HG02642 (cell line): Measurements from ENCODE around the gene SUGCT.

ENCODE experiments used
- ATAC-seq: cut with Tn5 transposase; IDR thresholded peaks from one replicate; pipeline ENCODE4 v1.9.1; 2021; ENCODE audit warnings: mild to moderate bottlenecking; ENCODE audit not compliant: unreplicated experiment, poor library complexity

Gene SUGCT

GRCh38 chr7:40439686-40440085 lies 304.9 kb downstream of the SUGCT start:
- ATAC-seq = no peak

GRCh38 chr7:40447345-40447744 lies 312.5 kb downstream of the SUGCT start:
- no peak for ATAC-seq

GRCh38 chr7:40455485-40455884 lies 320.7 kb downstream of the SUGCT start:
- no peak for ATAC-seq

DNA sequence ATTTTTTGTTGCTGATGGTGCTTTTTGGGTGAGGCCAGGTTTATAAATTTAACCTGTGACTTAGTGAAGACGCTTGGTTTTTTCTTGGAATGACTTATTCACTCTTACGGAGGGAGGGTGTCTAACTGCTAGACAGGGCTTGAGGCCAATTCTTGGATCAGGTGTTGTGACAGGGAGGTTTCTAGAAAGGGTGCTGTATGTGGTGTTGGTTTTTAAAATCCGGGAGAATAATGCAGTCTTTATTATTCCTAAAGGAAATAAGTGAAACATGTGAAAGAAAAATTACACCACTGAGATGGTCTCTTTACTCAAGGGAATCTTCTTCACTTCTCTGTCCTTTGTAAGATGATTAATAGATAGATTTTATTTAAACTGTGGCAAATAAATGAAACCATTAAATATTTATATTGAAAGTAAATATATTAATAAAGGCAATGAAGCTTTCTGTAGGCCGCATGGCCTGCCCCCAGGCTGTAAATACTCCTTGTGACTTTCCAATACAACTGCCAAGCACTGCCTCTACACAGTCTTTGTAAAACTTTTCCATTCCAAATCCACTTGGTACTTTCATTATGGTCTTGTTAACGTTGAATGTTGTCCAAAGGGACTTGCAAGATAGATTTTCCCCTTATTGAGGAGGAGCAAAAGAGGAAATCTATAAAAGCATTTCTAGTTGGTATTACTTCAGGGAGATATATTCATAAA lies 323.1 kb downstream of the SUGCT start:
- no peak for ATAC-seq

GRCh38 chr7:40463446-40463845 lies 328.6 kb downstream of the SUGCT start:
- no peak for ATAC-seq

DNA sequence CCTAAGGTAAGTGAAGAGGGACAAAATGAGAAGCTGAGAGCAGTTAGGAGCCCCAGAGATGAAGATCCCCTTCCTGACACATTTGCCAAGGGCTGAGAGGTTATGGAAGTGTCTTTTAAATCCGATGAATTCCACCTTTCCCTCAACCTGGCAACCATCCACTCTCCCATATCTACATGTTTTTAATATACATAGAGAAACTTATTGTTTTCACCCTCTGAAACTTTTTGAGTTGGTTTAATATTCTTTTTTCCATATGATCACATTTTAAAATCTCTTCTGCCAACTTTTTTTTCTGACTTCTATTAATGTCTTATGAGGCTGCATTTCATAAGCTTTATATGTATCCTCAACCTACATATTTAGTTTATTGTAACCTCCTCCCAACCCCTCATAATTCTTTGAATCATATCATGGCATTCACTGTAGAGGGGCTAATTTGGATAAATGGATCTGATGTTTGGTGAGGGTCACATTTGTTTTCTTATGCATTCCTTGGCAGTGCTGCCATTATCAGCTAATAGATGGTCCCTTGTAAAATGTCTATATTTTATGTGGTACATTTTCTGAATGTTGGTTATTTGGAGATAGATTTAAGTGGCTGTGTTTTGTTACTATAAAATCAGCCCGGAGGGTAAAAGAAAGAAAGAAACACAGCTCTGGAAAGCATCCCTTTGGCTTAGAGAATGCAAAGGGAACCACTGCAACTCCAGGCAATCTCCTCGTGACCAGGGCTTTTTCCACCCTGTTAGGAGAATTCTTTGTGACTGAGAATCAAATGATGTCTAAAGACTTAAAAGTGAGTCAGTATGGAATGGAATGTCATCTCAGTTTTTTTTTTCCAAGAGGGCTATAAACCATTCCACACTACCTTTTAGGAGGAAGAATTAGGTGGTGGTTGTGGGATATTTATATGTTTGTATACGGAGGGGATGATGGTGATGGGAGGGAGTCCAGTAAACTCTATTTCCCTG lies 334.4 kb downstream of the SUGCT start:
- no peak for ATAC-seq

DNA sequence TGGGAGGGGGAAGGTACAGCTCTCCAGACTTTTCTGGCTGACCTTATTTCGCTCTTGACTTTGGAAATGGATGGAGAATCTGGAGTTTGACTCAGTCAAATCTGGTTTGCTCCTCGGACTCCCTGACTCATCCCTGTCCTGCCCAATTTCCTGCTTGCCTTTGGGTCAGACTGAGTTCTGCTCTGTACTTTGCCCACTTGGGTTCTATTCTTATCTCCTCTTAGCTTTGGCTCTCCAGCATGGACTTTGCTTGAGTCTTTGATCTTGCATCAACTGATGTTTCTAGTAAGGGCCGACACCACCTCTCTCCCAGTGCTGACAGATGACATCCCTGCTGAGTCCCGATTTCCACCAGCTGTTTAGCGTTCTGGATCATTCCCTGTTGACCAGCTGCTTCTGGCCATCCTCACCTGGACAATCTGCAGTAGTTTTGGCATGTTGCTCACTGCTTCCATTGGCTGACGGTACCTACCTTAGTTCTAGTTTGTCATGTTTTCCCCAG lies 335.3 kb downstream of the SUGCT start:
- no peak for ATAC-seq

GRCh38 chr7:40470817-40471216 lies 336.0 kb downstream of the SUGCT start:
- ATAC-seq = no peak

DNA sequence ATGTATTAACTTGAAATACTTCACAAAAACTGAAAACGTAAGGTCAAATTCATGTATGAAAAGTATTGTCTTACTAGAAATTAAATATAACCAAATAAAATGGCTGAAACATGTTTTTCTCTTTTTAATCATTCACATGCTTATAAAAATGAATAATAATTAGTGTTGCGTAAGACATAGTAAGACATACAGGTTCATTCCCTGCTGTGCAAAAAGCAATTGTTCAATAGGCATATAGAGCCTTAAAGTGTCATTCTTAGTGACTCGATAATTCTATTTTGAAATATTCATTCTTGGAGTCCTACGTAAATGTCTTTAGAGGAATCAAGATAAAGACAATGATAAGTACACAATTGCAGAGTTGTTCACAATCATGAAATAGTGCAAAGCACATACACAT lies 337.1 kb downstream of the SUGCT start:
- ATAC-seq = no peak

DNA sequence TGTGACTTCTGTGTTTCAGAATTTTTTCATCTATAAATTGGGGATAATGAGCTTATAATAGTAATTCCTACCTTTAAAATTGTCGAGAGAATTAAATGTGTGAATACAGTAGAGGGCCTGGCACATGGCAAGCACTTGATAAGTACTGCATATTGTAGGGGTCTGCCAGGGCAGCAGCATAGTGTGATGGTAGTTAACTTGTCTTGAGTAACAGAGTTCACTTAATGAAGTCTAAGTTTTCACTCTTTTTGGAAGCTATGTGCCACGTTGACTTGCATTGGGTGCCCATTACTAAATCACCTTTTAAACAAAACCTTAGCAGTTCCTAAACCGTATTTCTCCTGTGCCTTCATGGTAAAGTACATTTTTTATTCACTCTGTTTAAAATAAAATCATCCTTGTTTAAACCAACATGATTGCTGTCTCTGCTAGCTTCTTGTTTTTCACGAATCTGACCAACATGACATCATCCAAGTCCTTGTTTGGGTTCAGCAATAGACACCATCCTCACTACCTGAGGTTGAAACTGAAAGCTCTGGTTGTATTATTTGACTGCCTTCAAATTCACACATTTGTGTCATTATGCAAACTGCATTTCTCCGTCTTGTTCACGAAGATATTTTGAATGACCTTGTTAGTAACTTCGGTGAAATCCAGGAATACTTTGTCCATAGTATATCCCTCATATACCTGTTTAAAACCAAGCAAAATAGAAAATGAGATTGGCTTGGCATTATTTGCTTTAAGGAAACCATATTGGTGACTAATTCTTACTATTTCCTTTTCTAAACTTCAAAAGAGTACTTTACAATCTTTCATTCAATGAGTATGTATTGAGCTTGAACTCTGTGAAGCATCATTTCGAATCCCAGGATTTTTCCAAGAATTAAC lies 340.2 kb downstream of the SUGCT start:
- peak; percentile 97 for ATAC-seq

DNA sequence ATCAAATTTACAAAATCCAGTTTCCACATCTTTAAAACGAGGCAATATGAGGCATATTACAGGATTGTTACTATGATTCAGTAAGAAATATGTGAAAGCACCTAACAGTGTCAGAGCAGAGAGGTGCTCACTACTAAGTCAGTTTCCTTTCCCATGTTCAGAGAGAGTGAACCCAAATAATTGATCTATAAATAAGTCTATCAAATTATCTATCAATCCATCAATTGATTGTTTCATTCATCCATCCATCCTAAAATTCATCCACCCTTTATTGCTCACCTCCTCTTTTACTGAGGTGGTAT lies 340.8 kb downstream of the SUGCT start:
- no peak for ATAC-seq

DNA sequence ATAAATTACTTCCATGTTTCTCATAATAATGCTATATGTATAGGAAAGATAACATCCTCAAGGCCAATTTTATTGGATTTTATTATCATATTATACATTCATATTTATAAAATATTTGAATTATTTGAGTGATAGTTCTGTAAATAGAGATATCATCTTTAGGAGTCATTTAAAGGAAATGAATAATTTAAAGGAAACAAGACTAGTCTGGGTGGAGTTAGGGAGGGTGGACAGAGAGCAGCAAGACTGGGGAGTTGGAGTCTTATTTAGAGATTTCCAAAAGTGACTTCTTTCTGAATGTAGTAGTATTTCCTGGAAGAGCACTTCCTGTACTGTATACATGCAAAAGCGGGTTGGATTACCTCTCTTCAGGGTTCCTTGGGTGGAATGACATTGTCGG lies 342.3 kb downstream of the SUGCT start:
- no peak for ATAC-seq

GRCh38 chr7:40482845-40483244 lies 348.0 kb downstream of the SUGCT start:
- no peak for ATAC-seq

- ATAC-seq = no peak
Measured at GRCh38 chr7:40483630-40484029, 348.8 kb downstream of the SUGCT start.

DNA sequence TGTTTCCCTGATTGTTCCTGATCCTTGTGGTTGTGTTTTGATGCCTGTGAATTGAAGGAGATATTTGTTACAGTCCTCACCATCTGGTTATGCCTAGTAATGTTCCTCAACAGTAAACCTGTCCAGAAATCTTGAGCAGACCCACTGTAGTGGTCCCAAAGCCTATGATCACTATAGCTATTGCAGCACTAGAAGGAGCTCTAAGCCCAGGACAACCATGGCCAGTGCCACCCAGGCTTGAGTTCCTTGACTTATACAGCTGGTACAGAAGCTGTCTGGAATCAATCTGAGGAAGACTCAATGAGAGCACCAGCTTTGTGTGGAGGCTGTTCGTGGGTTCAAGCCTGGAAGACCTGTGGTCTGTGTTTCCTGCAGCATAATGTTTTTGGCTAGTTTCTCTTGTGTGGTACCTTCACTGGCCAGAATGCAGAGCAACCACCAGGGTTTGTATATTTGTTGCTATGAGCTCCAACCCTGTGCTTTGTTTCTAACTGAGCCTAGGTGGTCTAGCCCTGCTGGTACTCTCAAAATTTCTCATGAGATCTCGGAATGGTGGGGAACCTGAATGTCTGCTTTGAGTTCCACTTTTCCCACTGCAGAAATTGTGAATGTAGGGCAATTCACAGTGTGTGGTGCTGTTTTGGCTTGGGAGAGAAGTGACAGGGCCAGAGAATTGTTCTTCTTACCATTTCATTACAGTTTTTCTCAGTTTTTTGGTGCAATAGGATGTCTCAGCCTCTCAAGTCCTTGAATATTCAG lies 355.2 kb downstream of the SUGCT start:
- ATAC-seq = no peak

- ATAC-seq = no peak
Measured at GRCh38 chr7:40490603-40490924, 355.8 kb downstream of the SUGCT start.

GRCh38 chr7:40492946-40493345 lies 358.1 kb downstream of the SUGCT start:
- ATAC-seq = no peak

GRCh38 chr7:40493609-40494051 lies 358.8 kb downstream of the SUGCT start:
- no peak for ATAC-seq

GRCh38 chr7:40498924-40499510 lies 364.2 kb downstream of the SUGCT start:
- ATAC-seq = no peak

GRCh38 chr7:40499718-40500117 lies 364.9 kb downstream of the SUGCT start:
- no peak for ATAC-seq
